PFSK-1 (cell line): ENCODE data around the gene BBS12.

Experiments
- FOXP2 ChIP-seq: optimal IDR thresholded peaks from 2 replicates; pipeline ENCODE3; 2011; ENCODE audit warnings: borderline replicate concordance, control low read depth, inconsistent platforms; ENCODE audit not compliant: insufficient read depth; ENCODE audit errors: extremely low read length, extremely low read depth
- POLR2AphosphoS5 ChIP-seq: IDR thresholded peaks from 2 replicates; pipeline ENCODE4 v1.6.1; 2012; ENCODE audit warnings: low read depth, mild to moderate bottlenecking, control low read depth, low read length, moderate library complexity
- SIN3A ChIP-seq: IDR thresholded peaks from 2 replicates; pipeline ENCODE4 v1.6.1; 2012; ENCODE audit warnings: mild to moderate bottlenecking, low read length, moderate library complexity, borderline replicate concordance; ENCODE audit not compliant: insufficient read depth
- TAF1 ChIP-seq: IDR thresholded peaks from 2 replicates; pipeline ENCODE4 v1.6.1; 2012; ENCODE audit warnings: low read length, control low read depth, borderline replicate concordance; ENCODE audit not compliant: insufficient read depth
- TF ChIP-seq, protein P1 (sequence below), 2 experiments: IDR thresholded peaks; 2 replicates each; pipeline versions ENCODE4 v1.6.1 to v1.8.0; 2011 to 2012; ENCODE audit warnings: low read depth in 2 of 2, low read length in 2 of 2, control low read depth in 1 of 2, inconsistent platforms in 1 of 2, mild to moderate bottlenecking in 1 of 2, moderate library complexity in 1 of 2; ENCODE audit not compliant: insufficient read depth in 1 of 2

Gene BBS12

DNA sequence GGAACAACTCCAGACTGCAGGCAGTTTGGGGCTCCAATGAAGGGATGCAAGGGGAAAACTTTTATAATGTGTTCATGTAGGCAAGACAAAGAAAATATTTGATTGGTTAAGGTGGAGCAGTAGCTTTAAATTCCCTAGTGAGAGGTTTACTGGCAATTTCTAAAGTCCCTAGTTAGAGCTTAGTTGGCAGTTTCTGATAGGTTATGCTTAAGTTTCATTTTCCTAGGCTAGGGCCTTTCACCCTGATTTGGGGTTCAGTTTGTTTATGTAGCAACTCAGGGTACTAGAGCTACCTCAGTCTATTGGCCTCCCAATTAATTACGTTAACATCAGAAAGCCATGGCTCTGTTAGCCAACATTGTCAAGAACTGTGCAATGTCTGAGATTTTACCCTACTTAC is 14.6 kb downstream of the BBS12 start:
- no peak for TF ChIP-seq FOXP2
- TF ChIP-seq, protein P1, sequence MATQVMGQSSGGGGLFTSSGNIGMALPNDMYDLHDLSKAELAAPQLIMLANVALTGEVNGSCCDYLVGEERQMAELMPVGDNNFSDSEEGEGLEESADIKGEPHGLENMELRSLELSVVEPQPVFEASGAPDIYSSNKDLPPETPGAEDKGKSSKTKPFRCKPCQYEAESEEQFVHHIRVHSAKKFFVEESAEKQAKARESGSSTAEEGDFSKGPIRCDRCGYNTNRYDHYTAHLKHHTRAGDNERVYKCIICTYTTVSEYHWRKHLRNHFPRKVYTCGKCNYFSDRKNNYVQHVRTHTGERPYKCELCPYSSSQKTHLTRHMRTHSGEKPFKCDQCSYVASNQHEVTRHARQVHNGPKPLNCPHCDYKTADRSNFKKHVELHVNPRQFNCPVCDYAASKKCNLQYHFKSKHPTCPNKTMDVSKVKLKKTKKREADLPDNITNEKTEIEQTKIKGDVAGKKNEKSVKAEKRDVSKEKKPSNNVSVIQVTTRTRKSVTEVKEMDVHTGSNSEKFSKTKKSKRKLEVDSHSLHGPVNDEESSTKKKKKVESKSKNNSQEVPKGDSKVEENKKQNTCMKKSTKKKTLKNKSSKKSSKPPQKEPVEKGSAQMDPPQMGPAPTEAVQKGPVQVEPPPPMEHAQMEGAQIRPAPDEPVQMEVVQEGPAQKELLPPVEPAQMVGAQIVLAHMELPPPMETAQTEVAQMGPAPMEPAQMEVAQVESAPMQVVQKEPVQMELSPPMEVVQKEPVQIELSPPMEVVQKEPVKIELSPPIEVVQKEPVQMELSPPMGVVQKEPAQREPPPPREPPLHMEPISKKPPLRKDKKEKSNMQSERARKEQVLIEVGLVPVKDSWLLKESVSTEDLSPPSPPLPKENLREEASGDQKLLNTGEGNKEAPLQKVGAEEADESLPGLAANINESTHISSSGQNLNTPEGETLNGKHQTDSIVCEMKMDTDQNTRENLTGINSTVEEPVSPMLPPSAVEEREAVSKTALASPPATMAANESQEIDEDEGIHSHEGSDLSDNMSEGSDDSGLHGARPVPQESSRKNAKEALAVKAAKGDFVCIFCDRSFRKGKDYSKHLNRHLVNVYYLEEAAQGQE (IDR thresholded peaks at IDR 0.05; ENCODE audit: insufficient read depth in 1 of 2, low read depth in 2 of 2, low read length in 2 of 2): no peak
- no peak for TF ChIP-seq TAF1
- TF ChIP-seq SIN3A: no peak
- no peak for TF ChIP-seq POLR2AphosphoS5

DNA sequence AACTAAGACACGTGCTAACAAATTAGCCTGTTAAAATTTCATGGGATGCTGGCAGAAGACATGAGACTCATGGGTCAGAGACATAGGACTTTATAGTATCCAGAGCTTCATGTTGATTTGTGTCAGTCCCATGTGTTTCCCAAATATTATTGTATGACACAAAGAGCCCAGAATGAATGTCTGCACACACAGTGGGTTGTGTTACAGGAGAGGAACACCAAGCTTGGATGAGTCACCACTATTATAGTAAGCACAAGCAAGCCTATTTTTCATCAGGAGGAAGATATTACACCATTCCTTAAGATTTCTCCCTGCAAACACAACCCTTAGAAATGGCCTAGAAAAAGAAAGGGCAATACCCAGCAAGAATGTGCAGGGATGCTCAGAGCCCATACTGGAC is 15.4 kb downstream of the BBS12 start:
- TF ChIP-seq, protein P1 (IDR thresholded peaks at IDR 0.05; ENCODE audit: insufficient read depth in 1 of 2, low read depth in 2 of 2, low read length in 2 of 2): no peak
- TF ChIP-seq SIN3A (peak; percentile 71; the same call in 1 of the 2 replicates), POLR2AphosphoS5 (no peak), FOXP2 (no peak), TAF1 (no peak)

DNA sequence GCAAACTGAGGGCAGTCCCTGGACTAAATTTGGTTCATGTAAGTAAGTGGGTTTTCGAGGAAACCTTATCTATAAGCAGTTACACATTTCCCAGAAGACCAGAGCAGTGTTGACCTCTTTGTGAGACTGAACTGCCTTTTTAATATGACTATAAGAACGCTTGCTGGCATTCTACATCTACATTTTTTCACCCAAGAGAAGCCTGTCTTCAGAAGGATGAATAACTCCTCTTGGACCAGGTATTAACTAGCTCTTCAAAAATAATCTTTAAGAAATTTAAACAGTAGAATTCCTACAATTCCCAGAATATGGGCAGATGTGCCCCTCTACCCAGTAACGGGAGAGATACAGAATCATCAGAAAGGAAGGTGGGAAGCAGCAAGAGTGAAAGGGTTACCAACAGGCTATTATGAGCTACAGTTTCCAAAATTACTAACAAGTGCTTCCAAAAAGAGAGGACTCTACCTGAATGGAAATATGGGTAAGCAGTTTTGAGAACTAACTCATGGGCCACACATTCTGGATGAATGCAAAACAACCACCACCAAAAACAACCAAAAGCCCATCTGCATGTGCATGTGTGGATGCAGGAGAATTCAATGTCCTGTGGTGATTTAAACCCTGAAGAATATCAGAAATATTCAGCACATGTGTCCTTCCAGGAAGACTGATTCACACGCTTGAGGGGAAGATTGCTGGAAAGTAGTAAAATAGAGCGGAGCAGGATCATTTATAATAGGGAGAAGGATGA is 17.4 kb downstream of the BBS12 start:
- TF ChIP-seq TAF1: no peak
- TF ChIP-seq FOXP2: no peak
- no peak for TF ChIP-seq POLR2AphosphoS5
- TF ChIP-seq, protein P1 (IDR thresholded peaks at IDR 0.05; ENCODE audit: insufficient read depth in 1 of 2, low read depth in 2 of 2, low read length in 2 of 2): no peak
- TF ChIP-seq SIN3A: no peak

DNA sequence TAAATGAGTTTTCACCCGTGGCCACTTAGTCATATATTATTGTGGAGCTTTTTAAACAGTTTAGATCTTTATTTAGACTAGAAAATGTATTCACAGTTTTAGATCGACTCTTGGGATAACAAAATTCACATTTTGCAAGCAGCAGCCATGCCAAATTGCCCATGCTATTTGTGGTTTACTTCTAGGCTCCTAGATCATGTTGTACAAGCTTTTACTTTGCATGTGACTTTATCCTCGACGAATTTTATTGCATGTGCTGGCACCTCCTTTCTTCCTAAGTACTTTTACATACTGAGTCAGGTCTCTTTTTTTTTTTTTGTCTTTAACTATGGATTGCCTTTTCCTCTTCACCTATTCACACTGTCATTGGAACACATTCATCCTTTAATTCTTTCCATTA is 23.2 kb downstream of the BBS12 start:
- TF ChIP-seq SIN3A: no peak
- no peak for TF ChIP-seq TAF1
- TF ChIP-seq FOXP2: no peak
- TF ChIP-seq, protein P1 (IDR thresholded peaks at IDR 0.05; ENCODE audit: insufficient read depth in 1 of 2, low read depth in 2 of 2, low read length in 2 of 2): no peak
- TF ChIP-seq POLR2AphosphoS5: no peak

DNA sequence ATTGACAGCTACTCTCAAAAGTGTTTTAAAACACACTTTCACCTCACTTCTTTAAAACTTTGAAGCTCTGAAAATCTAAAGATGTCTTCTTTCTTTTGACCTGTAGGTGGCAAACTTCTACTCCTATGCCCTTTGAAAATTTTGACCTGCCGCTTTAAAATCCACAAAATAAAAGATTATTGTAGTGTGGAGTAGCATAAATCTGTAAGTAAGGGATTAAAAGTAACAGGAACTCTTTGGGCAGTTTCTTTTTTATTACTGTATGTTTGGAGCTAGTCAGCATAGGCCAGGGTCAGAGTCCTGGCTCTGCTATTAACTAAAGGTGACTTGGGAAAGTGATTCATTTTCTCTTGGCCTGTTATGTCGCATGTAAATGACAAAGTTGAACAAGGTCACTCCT is 25.5 kb downstream of the BBS12 start:
- TF ChIP-seq FOXP2: no peak
- TF ChIP-seq POLR2AphosphoS5: no peak
- no peak for TF ChIP-seq SIN3A
- TF ChIP-seq TAF1: no peak
- TF ChIP-seq, protein P1 (IDR thresholded peaks at IDR 0.05; ENCODE audit: insufficient read depth in 1 of 2, low read depth in 2 of 2, low read length in 2 of 2): no peak
